Cardiac ventricle fibroblast (primary cell): ENCODE results near the gene CMC2. TPM values are rescaled to one million over a fixed set of nuclear protein-coding genes. Genes with fewer than 3 reads are reported as not detected.

Source experiments
- total RNA-seq: library from RNA; depleted of rRNA; stranded (reverse); fragments of >200 nt; gene quantifications from 2 replicates; pipeline ENCODE4 v1.2.3, GENCODE V29; 2015

Gene CMC2
- total RNA-seq: 18.5 and 31.1 TPM in 2 replicates

DNA sequence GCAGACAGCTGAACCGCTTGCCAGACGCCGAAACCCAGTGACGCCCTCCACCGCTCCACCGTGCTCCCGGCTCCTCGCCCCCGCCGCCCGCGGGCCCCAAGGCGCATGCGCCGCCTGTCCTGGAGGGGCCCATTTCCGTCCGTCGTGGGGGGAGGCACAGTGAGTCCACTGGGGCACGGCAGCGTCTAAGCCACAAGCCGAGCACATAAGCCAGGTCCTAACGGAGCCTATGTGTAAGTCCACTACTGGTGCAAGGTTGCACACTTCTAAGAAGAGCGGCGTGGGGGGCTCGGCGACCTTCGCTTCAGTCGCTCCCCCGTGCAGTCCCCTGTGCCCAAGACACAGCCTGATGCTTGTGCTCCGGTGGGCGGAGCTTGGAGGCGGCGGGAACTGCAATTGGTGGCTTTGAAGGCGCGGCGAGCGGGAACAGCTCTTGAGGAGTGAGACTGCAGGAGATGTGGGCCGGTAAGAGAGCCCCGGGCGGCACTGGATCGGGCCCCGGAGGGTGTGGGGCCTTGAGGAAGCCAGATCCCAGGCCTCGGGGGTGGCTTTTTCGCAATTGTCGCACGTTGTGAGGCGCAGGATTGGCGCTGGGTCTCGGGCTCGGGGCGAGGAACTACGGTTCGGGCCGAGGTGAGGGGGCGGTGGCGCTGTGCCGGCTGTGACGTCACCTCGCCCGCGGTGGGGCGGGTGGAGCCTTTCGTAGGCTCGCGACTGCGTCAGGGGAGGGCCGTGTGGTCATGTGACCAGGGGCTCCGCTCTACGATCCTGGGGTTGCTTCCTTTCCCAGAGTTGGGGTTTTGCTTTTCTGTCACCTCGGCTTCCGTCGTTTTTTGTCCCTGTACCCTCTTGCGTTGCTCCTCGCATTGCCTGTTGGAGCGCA, at the start of gene CMC2, which contains the start of gene CENPN:
CMC2 (minus strand) TSS at position 73 of the 883 bp plus-strand sequence. CDS start 9,491 bp downstream, outside the sequence.
CENPN (plus strand) TSS at position 402 of the 883 bp plus-strand sequence. CDS start 4,726 bp downstream, outside the sequence.

DNA sequence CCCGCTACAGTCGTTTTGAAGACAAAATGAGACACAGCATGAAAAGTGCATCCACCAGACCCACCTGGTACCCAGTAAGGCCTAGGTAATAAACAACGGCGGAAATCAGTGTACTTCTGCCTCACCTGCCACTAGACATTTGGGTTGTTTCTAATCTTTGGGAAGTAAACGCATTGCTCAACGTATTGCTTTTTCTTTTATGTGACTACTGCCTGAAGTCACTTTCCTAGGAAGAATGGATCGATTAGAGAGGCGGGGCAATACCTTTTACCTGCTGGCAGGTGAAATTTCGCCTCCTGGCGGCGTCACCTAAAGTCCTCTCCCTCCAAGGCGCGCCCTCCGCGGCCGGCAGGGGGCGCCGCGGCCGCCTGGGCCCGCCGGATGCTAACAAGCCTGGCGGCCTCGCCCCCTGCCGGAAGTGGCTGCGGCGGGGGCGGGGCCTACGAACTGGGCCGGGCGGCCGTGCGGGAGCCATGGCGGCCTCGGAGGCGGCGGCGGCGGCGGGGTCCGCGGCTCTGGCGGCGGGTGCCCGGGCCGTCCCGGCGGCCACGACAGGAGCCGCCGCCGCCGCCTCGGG, 28.8 kb upstream of the CMC2 start, which contains the start of gene ATMIN:
ATMIN (plus strand) TSS at position 445 of the 577 bp plus-strand sequence; CDS start at position 474, 29 bp downstream.

Other genes starting within 250 kb of the CMC2 start
- gene CDYL2, start 202.3 kb downstream of the CMC2 start, total RNA-seq: 2.4 and 2.8 TPM in 2 replicates
- gene CENPN, start 329 bp upstream of the CMC2 start, total RNA-seq: 6.8 and 8.2 TPM in 2 replicates
- gene ATMIN, start 29.0 kb upstream of the CMC2 start, total RNA-seq: 28.9 and 30.3 TPM in 2 replicates
- 0.87 and 2.1 TPM in 2 replicates for gene C16orf46, start 70.4 kb upstream of the CMC2 start, total RNA-seq
- gene GCSH, start 89.5 kb upstream of the CMC2 start, total RNA-seq: 35.0 and 35.8 TPM in 2 replicates
- gene BCO1, start 231.8 kb upstream of the CMC2 start, total RNA-seq: not detected in 2 replicates